A549 treated with ZK216348 at 1 μM for 4 hours (cell line): Measurements from ENCODE around the gene RPP38. TPM values are rescaled to one million over a fixed set of nuclear protein-coding genes. Genes with fewer than 3 reads are reported as not detected.

Experiments used
- total RNA-seq: library from RNA; stranded (reverse); fragments of 200-300 nt; extraction: Qiagen RNA extraction; gene quantifications from 5 replicates; pipeline ENCODE4 v1.2.3, GENCODE V29; 2022; ENCODE audit warnings: low read depth

RPP38 gene
- total RNA-seq = 32.1 to 35.1 TPM (median 34.1 TPM) in 5 replicates

GRCh38 chr10:15097011-15097812 is at the start of gene RPP38:
Gene RPP38, plus strand, starts transcription at chr10:15097355. Its CDS starts 5,960 bp downstream, at chr10:15103315.

DNA sequence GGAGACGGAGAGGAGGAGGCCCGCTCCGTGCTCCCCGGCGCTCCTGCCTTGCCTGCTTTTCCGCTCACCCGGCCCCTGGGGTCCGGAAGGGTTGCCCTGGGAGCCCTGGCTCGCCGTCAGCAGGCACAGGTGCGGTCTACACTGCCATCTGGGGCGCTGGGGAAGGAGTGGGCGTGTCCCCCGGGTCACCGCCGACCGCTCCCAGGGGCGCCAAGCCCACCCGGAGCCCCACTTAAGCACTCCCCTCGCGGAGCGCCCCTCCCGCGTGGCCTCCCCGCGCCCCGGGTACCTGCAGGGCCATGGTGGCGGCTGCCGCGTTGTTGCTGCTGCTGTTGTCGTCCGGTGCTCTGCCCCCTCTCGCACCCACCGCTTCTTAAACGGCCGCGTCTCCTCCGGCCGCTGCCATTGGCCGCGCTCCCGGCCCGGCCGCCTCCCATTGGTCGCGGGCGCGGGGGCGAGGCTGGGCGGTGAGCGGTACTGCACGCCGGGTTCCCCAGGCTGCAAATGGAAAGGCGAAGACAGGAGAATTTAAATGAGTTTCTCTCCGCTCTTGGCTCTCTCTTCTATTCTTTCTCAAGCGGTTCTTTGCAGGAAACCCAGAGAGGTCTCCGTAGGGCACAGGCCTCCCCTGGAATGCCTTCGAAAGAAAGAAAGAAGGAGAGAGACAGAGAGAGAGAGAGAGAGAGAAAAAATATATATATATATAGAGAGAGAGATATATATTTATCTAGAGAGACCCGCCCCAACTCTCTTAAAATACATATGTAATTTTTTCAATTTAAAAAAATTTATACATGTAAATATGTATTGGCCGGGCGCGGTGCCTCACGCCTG is 8.5 kb upstream of the RPP38 start, which contains the start of gene ACBD7:
TSS of gene ACBD7 (minus strand) at position 349 of the 834 bp plus-strand sequence. CDS start at position 301, 48 bp downstream.

Other genes with a start within 250 kb of the RPP38 start
- gene SUV39H2, start 218.5 kb upstream of the RPP38 start, total RNA-seq = 17.8 to 25.8 TPM (median 18.5 TPM) in 5 replicates
- 4.7 to 7.0 TPM (median 5.5 TPM) in 5 replicates for gene DCLRE1C, start 143.3 kb upstream of the RPP38 start, total RNA-seq
- gene MEIG1, start 138.0 kb upstream of the RPP38 start, total RNA-seq = 1.00 to 1.4 TPM (median 1.2 TPM) in 3 of 5 replicates, not detected in the others
- 0.28 to 0.48 TPM (median 0.45 TPM) in 3 of 5 replicates, not detected in the others for gene OLAH, start 53.4 kb upstream of the RPP38 start, total RNA-seq
- gene ACBD7, start 8.6 kb upstream of the RPP38 start, total RNA-seq = 0.67 to 1.4 TPM (median 0.84 TPM) in 5 replicates
- 19.2 to 26.4 TPM (median 24.0 TPM) in 5 replicates for gene NMT2, start 71.3 kb downstream of the RPP38 start, total RNA-seq